A549 (cell line): ENCODE measurements around the gene NDC1. TPM values are rescaled to one million over a fixed set of nuclear protein-coding genes. Genes with fewer than 3 reads are reported as not detected.
A peak's percentile ranks its signal among the peaks of the same experiment; 100 is the strongest.
"Not testable (repeated sequence)": the region's sequence is repeated elsewhere in the genome, so short reads cannot be mapped to it uniquely, and the experiment has no call there.

Experiments
- ATAC-seq, 2 experiments: fragments of 200-7000 bp in 1 of 2; fragments of >200 bp in 1 of 2; cut with Nextera tagmentation in 1 of 2; cut with Tn5 transposase in 1 of 2; 3 replicates each; pipeline versions ENCODE4 v1.8.0 to v1.9.1; 2018 to 2020; ENCODE audit warnings: mild to moderate bottlenecking in 1 of 2, moderate library complexity in 1 of 2
- CTCF ChIA-PET: fragments of 300-600 bp; sonication (Branson Sonifier 250); formaldehyde crosslinking; extraction: SDS; loops from one replicate; lab custom pipeline; 2021; ENCODE audit warnings: antibody characterized with exemption, inconsistent platforms; lab: Yijun Ruan, JAX
- POLR2A ChIA-PET: fragments of 350-600 bp; formaldehyde crosslinking; extraction: SDS; loops from one replicate; lab custom pipeline; 2021; ENCODE audit warnings: antibody characterized with exemption, inconsistent platforms; lab: Yijun Ruan, JAX
- DNase-seq, 2 experiments: peaks; one replicate each; pipeline versions ENCODE4 v3.0.0 to v3.0.0-alpha.2; 2011 to 2016; ENCODE audit warnings: low read depth in 1 of 2, low spot score in 1 of 2
- FAIRE-seq: peaks from 2 replicates; lab custom pipeline; 2011; peaks lifted over from hg19 to GRCh38; lab: Jason Lieb, UNC
- H3K27ac ChIP-seq, 2 experiments: fragments of >200 bp; sonication (Bioruptor Twin); formaldehyde crosslinking; 3 replicates each; pipeline ENCODE4 v1.5.1; 2016 to 2017
- H3K4me1 ChIP-seq: fragments of >200 bp; sonication (Bioruptor Twin); formaldehyde crosslinking; 3 replicates; pipeline ENCODE4 v1.6.1; 2016
- H3K4me2 ChIP-seq: fragments of >200 bp; sonication (Bioruptor Twin); formaldehyde crosslinking; 3 replicates; pipeline ENCODE4 v1.6.1; 2016
- H3K4me3 ChIP-seq: fragments of >200 bp; sonication (Bioruptor Twin); formaldehyde crosslinking; 3 replicates; pipeline ENCODE4 v1.5.1; 2016
- H3K9me3 ChIP-seq: fragments of >200 bp; sonication (Bioruptor Twin); formaldehyde crosslinking; 3 replicates; pipeline ENCODE4 v1.6.1; 2016
- BHLHE40 ChIP-seq: IDR thresholded peaks from 2 replicates; pipeline ENCODE4 v1.6.1; 2012; ENCODE audit warnings: low read depth, low read length, inconsistent platforms
- CBX8 ChIP-seq: fragments of 200-600 bp; sonication (generic); IDR thresholded peaks from 2 replicates; pipeline ENCODE4 v1.6.1; 2016
- CEBPB ChIP-seq, 2 experiments: fragments of >200 bp in 1 of 2; sonication (Bioruptor Twin) in 1 of 2; formaldehyde crosslinking in 1 of 2; IDR thresholded peaks; 2 replicates each; pipeline ENCODE4 v1.6.1; 2012 to 2016
- CHD2 ChIP-seq: fragments of 150-350 bp; IDR thresholded peaks from 2 replicates; pipeline ENCODE4 v1.6.1; 2014; ENCODE audit warnings: low read length; ENCODE audit not compliant: partially characterized antibody
- EHF ChIP-seq: fragments of 250-450 bp; sonication (Bioruptor Pico); IDR thresholded peaks from 2 replicates; pipeline ENCODE4 v1.5.0; 2020; ENCODE audit warnings: mild to moderate bottlenecking
- ESRRA ChIP-seq: fragments of 150-350 bp; IDR thresholded peaks from 2 replicates; pipeline ENCODE4 v1.6.1; 2014; ENCODE audit warnings: mild to moderate bottlenecking, low read length, borderline replicate concordance
- FOSB ChIP-seq: fragments of 250-450 bp; sonication (Bioruptor Pico); IDR thresholded peaks from 2 replicates; pipeline ENCODE4 v1.5.0; 2020; ENCODE audit warnings: mild to moderate bottlenecking, moderate library complexity
- FOXS1 ChIP-seq: fragments of 250-450 bp; sonication (Bioruptor Pico); IDR thresholded peaks from 2 replicates; pipeline ENCODE4 v1.5.0; 2020; ENCODE audit warnings: mild to moderate bottlenecking, moderate library complexity
- JUN ChIP-seq, 2 experiments: fragments of >200 bp; sonication (Bioruptor Twin); formaldehyde crosslinking; IDR thresholded peaks; 2 replicates in 1 of 2; 3 replicates in 1 of 2; pipeline ENCODE4 v1.6.1; 2016 to 2017
- MAX ChIP-seq: IDR thresholded peaks from 2 replicates; pipeline ENCODE4 v1.6.1; 2012
- MYC ChIP-seq: IDR thresholded peaks from 2 replicates; pipeline ENCODE4 v1.6.1; 2012; ENCODE audit warnings: mild to moderate bottlenecking, inconsistent platforms, low read length, improper control_type of control experiment, borderline replicate concordance
- NFE2L2 ChIP-seq: fragments of 150-350 bp; conservative IDR thresholded peaks from 2 replicates; pipeline ENCODE4 v1.6.1; 2014; ENCODE audit warnings: low read length
- PBX3 ChIP-seq: IDR thresholded peaks from 2 replicates; pipeline ENCODE4 v1.6.1; 2012
- PHF8 ChIP-seq: fragments of 200-600 bp; sonication (generic); IDR thresholded peaks from 2 replicates; pipeline ENCODE4 v1.6.1; 2016; ENCODE audit warnings: low read depth, mild to moderate bottlenecking, antibody characterized with exemption, moderate library complexity, borderline replicate concordance
- POLR2A ChIP-seq: IDR thresholded peaks from 2 replicates; pipeline ENCODE4 v1.6.1; 2012; ENCODE audit warnings: mild to moderate bottlenecking, low read length
- RARB ChIP-seq: fragments of 250-450 bp; sonication (Bioruptor Pico); IDR thresholded peaks from 2 replicates; pipeline ENCODE4 v1.8.0; 2021; ENCODE audit warnings: mild to moderate bottlenecking, moderate library complexity
- RFX5 ChIP-seq: fragments of 450-650 bp; IDR thresholded peaks from 2 replicates; pipeline ENCODE4 v1.7.1; 2014; ENCODE audit warnings: antibody characterized with exemption, mild to moderate bottlenecking, moderate library complexity
- SREBF2 ChIP-seq: fragments of 450-650 bp; IDR thresholded peaks from 2 replicates; pipeline ENCODE4 v1.6.1; 2014; ENCODE audit warnings: mild to moderate bottlenecking, moderate library complexity
- USF2 ChIP-seq: fragments of 450-650 bp; IDR thresholded peaks from 2 replicates; pipeline ENCODE4 v1.6.1; 2014; ENCODE audit warnings: antibody characterized with exemption
- WGBS: methylation state at CpG from one replicate; pipeline ENCODE4 v1.1.6; 2017; ENCODE audit errors: missing lambda C conversion rate; 5-methylcytosine and 5-hydroxymethylcytosine counted together
- polyA minus RNA-seq: library from RNA; depleted of rRNA, polyadenylated mRNA; stranded (reverse); fragments of >200 nt; gene quantifications from 2 replicates; pipeline ENCODE4 v1.2.3, GENCODE V29; 2011; rRNA and poly(A)+ RNA removed
- polyA plus RNA-seq, 4 experiments: library from polyadenylated mRNA; depleted of rRNA in 3 of 4; stranded (reverse); fragments of >200 nt; fragmentation: RNase III in 1 of 4; extraction: RNeasy Plus Mini Kit Qiagen cat#74134 plus additional on column Dnase treatment in 1 of 4; gene quantifications; 2 replicates in 3 of 4; 3 replicates in 1 of 4; pipeline ENCODE4 v1.2.3, GENCODE V29; 2011 to 2017

Gene NDC1
- 39.1 and 49.5 TPM in 2 replicates for polyA plus RNA-seq (2011; rRNA removed)
- 14.7 and 18.7 TPM in 2 replicates for polyA plus RNA-seq (2012; cell fraction: cytosol; rRNA removed)
- polyA plus RNA-seq (2012; cell fraction: nucleus; rRNA removed), result 9.2 and 12.5 TPM in 2 replicates
- polyA plus RNA-seq (2017; fragmentation: RNase III; extraction: RNeasy Plus Mini Kit Qiagen cat#74134 plus additional on column Dnase treatment), result 25.7 to 27.8 TPM (median 26.4 TPM) in 3 replicates
- polyA minus RNA-seq, result 63.4 and 64.2 TPM in 2 replicates

GRCh38 chr1:53837924-53838653 is at the start of gene NDC1:
Gene NDC1 (minus strand): TSS chr1:53838296. CDS start chr1:53838261, 35 bp downstream.
- POLR2A ChIA-PET, result interaction anchor here (0.5 kb wide), 1 partner anchor 475 kb away, joined by 3 read pairs; no protein-coding TSS in a partner anchor
- peak within 1 kb of the TSS; percentile 70 for H3K4me2 ChIP-seq
- 0% methylated on average over 7 of the region's 59 CpGs for WGBS
- CTCF ChIA-PET, result no interaction called here
- DNase-seq (peak; percentile 82 to 94), FAIRE-seq (no peak), ATAC-seq (peak; percentile 98)
- TF ChIP-seq PBX3 (no peak; the same call in 1 of the 2 replicates), MYC (no peak; the same call in 1 of the 2 replicates), CEBPB (IDR thresholded peaks at IDR 0.05) (no peak), BHLHE40 (peak; percentile 52; the same call in 1 of the 2 replicates), JUN (IDR thresholded peaks at IDR 0.05) (peak; percentile 94 to 96), ESRRA (peak; percentile 68; the same call in 1 of the 2 replicates), SREBF2 (no peak), RFX5 (no peak), PHF8 (peak; percentile 40; the same call in 1 of the 2 replicates), USF2 (no peak), NFE2L2 (no peak), POLR2A (peak; percentile 64), MAX (peak; percentile 75; the same call in 1 of the 2 replicates), FOSB (CRISPR knock-in tag) (no peak), FOXS1 (CRISPR knock-in tag) (no peak), RARB (CRISPR knock-in tag) (no peak), CBX8 (no peak), CHD2 (no peak), EHF (CRISPR knock-in tag) (no peak)
- peaks cover 8% of the 10 kb centered on the region; the same call in 2 of the 3 replicates for H3K4me1 ChIP-seq
- 0 out of 3 replicates have a peak, but pooled peaks cover 9% of the 10 kb centered on the region for H3K9me3 ChIP-seq
- peak within 1 kb of the TSS; percentile 97 to 99 for H3K27ac ChIP-seq
- H3K4me3 ChIP-seq, result peak within 1 kb of the TSS; percentile 72

GRCh38 chr1:53883600-53883999 is 45.5 kb upstream of the NDC1 start:
- POLR2A ChIA-PET, result not testable (repeated sequence)
- CTCF ChIA-PET, result interaction anchor here (0.9 to 1.9 kb wide), 3 partner anchors 22 to 76 kb away, joined by 4 to 11 read pairs (median 5); no protein-coding TSS in a partner anchor

GRCh38 chr1:53881853-53882252 is 43.8 kb upstream of the NDC1 start:
- CTCF ChIA-PET, result interaction anchor here (1.6 to 1.9 kb wide), 2 partner anchors 68 to 78 kb away, joined by 5 to 11 read pairs; no protein-coding TSS in a partner anchor
- WGBS, result 86% methylated on average over 2 of the region's 2 CpGs
- H3K4me2 ChIP-seq, result not testable (repeated sequence)

More at GRCh38 chr1:53883600-53883999, 45.5 kb upstream of the NDC1 start:
- not testable (repeated sequence) for H3K4me3 ChIP-seq, ATAC-seq, H3K4me1 ChIP-seq, H3K4me2 ChIP-seq, DNase-seq, FAIRE-seq, H3K27ac ChIP-seq, H3K9me3 ChIP-seq
- WGBS, result 81% methylated on average over 6 of the region's 6 CpGs

More at GRCh38 chr1:53881853-53882252, 43.8 kb upstream of the NDC1 start:
- ATAC-seq, FAIRE-seq, DNase-seq, H3K9me3 ChIP-seq, H3K4me1 ChIP-seq, POLR2A ChIA-PET, H3K4me3 ChIP-seq, H3K27ac ChIP-seq: not testable (repeated sequence)
